22Rv1 (cell line): ENCODE data around the gene CNGB1.

Source experiments
- H3K27ac ChIP-seq: fragments of 450-650 bp; 2 replicates; pipeline ENCODE4 v1.5.1; 2017
- CTCF ChIP-seq: fragments of 450-650 bp; IDR thresholded peaks from 2 replicates; pipeline ENCODE4 v1.5.1; 2017; ENCODE audit warnings: mild to moderate bottlenecking
- ZFX ChIP-seq: fragments of 450-650 bp; IDR thresholded peaks from 2 replicates; pipeline ENCODE4 v1.6.1; 2017; ENCODE audit warnings: antibody characterized with exemption, borderline replicate concordance

CNGB1 gene

GRCh38 chr16:57971848-57972247, 920 bp upstream of the CNGB1 start:
- TF ChIP-seq CTCF (no peak), ZFX (no peak)
- no peak overlapping the region for H3K27ac ChIP-seq

DNA sequence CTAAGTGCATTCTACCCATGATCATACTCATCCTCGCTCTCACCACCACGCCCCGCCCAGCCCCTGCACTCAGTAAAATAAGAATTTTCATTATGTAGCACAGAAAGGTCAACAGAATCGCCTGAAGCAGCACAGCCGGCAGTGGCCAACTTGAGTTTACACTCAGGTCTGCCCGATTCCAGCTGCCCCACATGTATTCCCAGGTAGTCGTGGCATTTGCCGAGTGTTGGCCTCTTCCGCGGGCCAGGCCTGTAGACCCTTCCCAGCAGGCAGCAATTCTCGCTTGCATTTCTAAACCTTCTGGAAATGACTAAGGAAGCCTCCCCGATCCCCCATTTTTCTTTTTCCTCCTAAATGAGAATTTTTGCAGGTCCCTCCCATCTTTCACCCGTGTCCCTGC, 609 bp downstream of the CNGB1 start:
- TF ChIP-seq ZFX, result no peak
- no peak for TF ChIP-seq CTCF
- H3K27ac ChIP-seq, result no peak overlapping the region

- H3K27ac ChIP-seq, result no peak overlapping the region
- TF ChIP-seq CTCF (no peak), ZFX (no peak)
Observed at GRCh38 chr16:57969451-57970123, 1.3 kb downstream of the CNGB1 start.

GRCh38 chr16:57967916-57968315, 3.0 kb downstream of the CNGB1 start:
- H3K27ac ChIP-seq, result no peak overlapping the region
- TF ChIP-seq CTCF (no peak), ZFX (no peak)

DNA sequence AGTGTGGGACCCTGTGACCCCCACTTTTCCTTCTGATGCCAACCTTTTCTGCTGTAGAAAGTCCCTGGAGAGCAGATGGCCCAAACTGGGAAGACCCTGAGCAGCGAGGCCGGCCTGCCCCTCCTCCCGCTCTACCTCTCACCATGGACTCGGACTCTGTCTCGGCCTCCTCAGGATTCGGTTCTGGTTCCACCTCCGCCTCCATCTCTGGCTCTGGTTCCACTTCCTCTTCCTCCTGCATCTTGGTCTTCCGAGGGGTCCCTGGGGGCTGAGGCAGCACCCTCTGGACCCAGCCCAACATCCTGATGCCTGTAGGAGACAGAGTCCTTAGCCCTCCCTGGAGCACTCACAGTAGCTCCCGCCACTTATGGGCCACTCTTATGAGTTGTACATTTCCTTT, 3.9 kb downstream of the CNGB1 start:
- no peak for TF ChIP-seq CTCF
- TF ChIP-seq ZFX, result no peak
- H3K27ac ChIP-seq, result no peak overlapping the region

DNA sequence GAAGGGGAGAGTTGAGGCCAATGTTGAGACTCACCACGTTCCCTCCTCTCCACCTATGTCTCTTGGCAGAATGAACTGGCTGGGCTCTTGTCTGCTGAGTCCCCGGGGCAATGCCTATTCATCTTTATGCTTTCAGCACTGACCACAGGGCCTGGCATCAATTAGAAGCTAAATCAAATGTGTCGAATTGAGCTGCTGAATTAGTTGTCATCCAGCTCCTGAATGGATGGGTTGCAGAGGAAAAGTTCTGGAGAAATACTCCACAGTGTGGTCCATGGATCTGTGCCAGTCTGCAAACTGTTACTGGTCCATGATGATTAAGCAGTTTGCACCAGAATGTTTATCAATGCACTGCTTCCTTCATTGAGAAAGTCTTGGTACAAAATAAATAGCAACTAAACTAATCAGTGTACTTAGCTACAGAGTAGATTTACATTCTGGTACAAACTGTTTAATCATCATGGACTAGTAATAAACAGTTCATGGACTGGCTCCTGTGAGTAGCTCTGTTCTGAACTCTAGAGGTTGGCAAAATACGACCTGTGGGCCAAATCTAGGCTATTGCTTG, 4.6 kb downstream of the CNGB1 start:
- no peak for TF ChIP-seq CTCF
- TF ChIP-seq ZFX, result no peak
- no peak overlapping the region for H3K27ac ChIP-seq

- TF ChIP-seq ZFX, result no peak
- TF ChIP-seq CTCF, result no peak
- H3K27ac ChIP-seq, result no peak overlapping the region
Observed at GRCh38 chr16:57964157-57964700, 6.7 kb downstream of the CNGB1 start.
